Mesenchymal stem cell (in vitro differentiated cells and primary cell): Measurements from ENCODE around the gene EPB41L1.

ENCODE experiments used
- DNase-seq: peaks from one replicate; pipeline ENCODE4 v3.0.0-alpha.2; 2013
- H2AFZ ChIP-seq: one replicate; pipeline ENCODE4 v1.6.1; 2013; ENCODE audit warnings: low read depth, mild to moderate bottlenecking, control low read depth, inconsistent platforms, low read length, moderate library complexity
- H2AK5ac ChIP-seq: 2 replicates; pipeline ENCODE4 v1.6.1; 2013; ENCODE audit warnings: low read length, moderate library complexity, mild to moderate bottlenecking, inconsistent platforms; ENCODE audit not compliant: severe bottlenecking
- H2BK120ac ChIP-seq: one replicate; pipeline ENCODE4 v1.6.1; 2013; ENCODE audit warnings: low read depth, mild to moderate bottlenecking, inconsistent platforms, low read length, moderate library complexity
- H2BK12ac ChIP-seq, 2 experiments: one replicate each; pipeline ENCODE4 v1.6.1; 2013; ENCODE audit warnings: inconsistent platforms in 2 of 2, low read length in 2 of 2, mild to moderate bottlenecking in 2 of 2, moderate library complexity in 2 of 2, control low read depth in 1 of 2
- H2BK15ac ChIP-seq: one replicate; pipeline ENCODE4 v1.6.1; 2013; ENCODE audit warnings: mild to moderate bottlenecking, low read depth, inconsistent platforms; ENCODE audit not compliant: poor library complexity, severe bottlenecking
- H2BK5ac ChIP-seq: 2 replicates; pipeline ENCODE4 v1.6.1; 2013; ENCODE audit warnings: low read depth, mild to moderate bottlenecking, low read length, control low read depth, inconsistent platforms; ENCODE audit not compliant: poor library complexity, severe bottlenecking
- H3K14ac ChIP-seq, 2 experiments: one replicate each; pipeline ENCODE4 v1.6.1; 2013; ENCODE audit warnings: inconsistent platforms in 2 of 2, low read length in 2 of 2, control low read depth in 1 of 2, mild to moderate bottlenecking in 1 of 2, moderate library complexity in 1 of 2
- H3K18ac ChIP-seq, 2 experiments: one replicate each; pipeline ENCODE4 v1.6.1; 2013; ENCODE audit warnings: inconsistent platforms in 2 of 2, low read length in 2 of 2, control low read depth in 1 of 2, low read depth in 1 of 2, mild to moderate bottlenecking in 1 of 2
- H3K23ac ChIP-seq, 2 experiments: one replicate each; pipeline ENCODE4 v1.6.1; 2013; ENCODE audit warnings: inconsistent platforms in 2 of 2, low read length in 2 of 2, mild to moderate bottlenecking in 2 of 2, moderate library complexity in 2 of 2, control low read depth in 1 of 2
- H3K27ac ChIP-seq: 2 replicates; pipeline ENCODE4 v1.5.1; 2013; ENCODE audit warnings: mild to moderate bottlenecking, moderate library complexity, low read length, control low read depth, inconsistent platforms; ENCODE audit not compliant: poor library complexity, severe bottlenecking
- H3K27me3 ChIP-seq, 2 experiments: 2 replicates each; pipeline versions ENCODE4 v1.6.1 to v1.7.0; 2013; ENCODE audit warnings: low read length in 2 of 2, mild to moderate bottlenecking in 2 of 2, moderate library complexity in 2 of 2, control low read depth in 1 of 2, inconsistent platforms in 1 of 2; ENCODE audit not compliant: control insufficient read depth in 1 of 2, insufficient read depth in 1 of 2
- H3K36me3 ChIP-seq, 2 experiments: 2 replicates each; pipeline versions ENCODE4 v1.6.1 to v1.7.0; 2013; ENCODE audit warnings: low read length in 2 of 2, control low read depth in 1 of 2, inconsistent platforms in 1 of 2, low read depth in 1 of 2, mild to moderate bottlenecking in 1 of 2; ENCODE audit not compliant: insufficient read depth in 2 of 2, control insufficient read depth in 1 of 2
- H3K4ac ChIP-seq, 2 experiments: one replicate each; pipeline ENCODE4 v1.6.1; 2013; ENCODE audit warnings: inconsistent platforms in 2 of 2, low read length in 2 of 2, mild to moderate bottlenecking in 2 of 2, moderate library complexity in 2 of 2, control low read depth in 1 of 2, low read depth in 1 of 2
- H3K4me1 ChIP-seq: 2 replicates; pipeline ENCODE4 v1.6.1; 2013; ENCODE audit warnings: low read depth, low read length, control low read depth; ENCODE audit not compliant: control insufficient read depth, insufficient read depth
- H3K4me2 ChIP-seq: 2 replicates; pipeline ENCODE4 v1.6.1; 2013; ENCODE audit warnings: low read length, mild to moderate bottlenecking, inconsistent platforms; ENCODE audit not compliant: poor library complexity, severe bottlenecking
- H3K4me3 ChIP-seq, 2 experiments: 2 replicates each; pipeline versions ENCODE4 v1.5.1 to v1.7.0; 2013; ENCODE audit warnings: low read length in 2 of 2, mild to moderate bottlenecking in 2 of 2, control low read depth in 1 of 2, low read depth in 1 of 2; ENCODE audit not compliant: insufficient read depth in 1 of 2
- H3K79me1 ChIP-seq: replicated peaks from 2 replicates; pipeline ENCODE4 v1.6.1; 2013; ENCODE audit warnings: mild to moderate bottlenecking, control low read depth, low read length, inconsistent platforms; ENCODE audit not compliant: poor library complexity, severe bottlenecking
- H3K9ac ChIP-seq: 2 replicates; pipeline ENCODE4 v1.7.0; 2013; ENCODE audit warnings: mild to moderate bottlenecking, low read length, moderate library complexity
- H3K9me3 ChIP-seq: 2 replicates; pipeline ENCODE4 v1.7.0; 2013; ENCODE audit warnings: mild to moderate bottlenecking, low read length; ENCODE audit not compliant: control insufficient read depth
- H4K8ac ChIP-seq: one replicate; pipeline ENCODE4 v1.6.1; 2013; ENCODE audit warnings: inconsistent platforms, mild to moderate bottlenecking, low read length, moderate library complexity
- H4K91ac ChIP-seq: one replicate; pipeline ENCODE4 v1.6.1; 2013; ENCODE audit warnings: mild to moderate bottlenecking, low read length, inconsistent platforms
- WGBS: methylation state at CpG from one replicate; pipeline ENCODE4 v1.1.7; 2013; ENCODE audit warnings: mixed read lengths; 5-methylcytosine and 5-hydroxymethylcytosine counted together

Gene EPB41L1

GRCh38 chr20:36157610-36158009, 3.1 kb downstream of the EPB41L1 start:
- Histone ChIP-seq H3K14ac (no peak overlapping the region), H2BK120ac (no peak overlapping the region), H3K27ac (no peak overlapping the region), H2AFZ (no peak overlapping the region), H3K23ac (no peak overlapping the region), H3K18ac (no peak overlapping the region), H2BK15ac (no peak overlapping the region), H4K8ac (no peak overlapping the region), H3K4me1 (peaks cover 22% of the 10 kb centered on the region), H3K27me3 (no peaks in the 10 kb centered on the region), H3K9ac (no peak overlapping the region), H2BK12ac (no peak overlapping the region), H3K79me1 (peaks cover 31% of the 10 kb centered on the region), H2AK5ac (no peak overlapping the region), H3K4me3 (no peak overlapping the region), H3K9me3 (no peaks in the 10 kb centered on the region), H3K4ac (no peak overlapping the region), H3K4me2 (no peak overlapping the region), H4K91ac (no peak overlapping the region), H3K36me3 (no peaks in the 10 kb centered on the region), H2BK5ac (no peak overlapping the region)
- no peak for DNase-seq
- WGBS, result 89% methylated on average over 1 of the region's 1 CpG

GRCh38 chr20:36158160-36158741, 3.7 kb downstream of the EPB41L1 start:
- H3K4ac ChIP-seq, result no peak overlapping the region
- no peak overlapping the region for H3K9ac ChIP-seq
- H4K8ac ChIP-seq, result no peak overlapping the region
- no peaks in the 10 kb centered on the region for H3K9me3 ChIP-seq
- H3K23ac ChIP-seq, result no peak overlapping the region
- H2BK5ac ChIP-seq, result no peak overlapping the region
- H2BK12ac ChIP-seq, result no peak overlapping the region
- peaks cover 22% of the 10 kb centered on the region for H3K4me1 ChIP-seq
- peaks cover 31% of the 10 kb centered on the region for H3K79me1 ChIP-seq
- H3K18ac ChIP-seq, result no peak overlapping the region
- no peak overlapping the region for H3K4me2 ChIP-seq
- 84% methylated on average over 9 of the region's 9 CpGs for WGBS
- no peak overlapping the region for H2AK5ac ChIP-seq
- no peaks in the 10 kb centered on the region for H3K36me3 ChIP-seq
- no peak overlapping the region for H2BK120ac ChIP-seq
- H3K27ac ChIP-seq, result no peak overlapping the region
- no peak for DNase-seq
- H2BK15ac ChIP-seq, result no peak overlapping the region
- no peaks in the 10 kb centered on the region for H3K27me3 ChIP-seq
- no peak overlapping the region for H2AFZ ChIP-seq
- no peak overlapping the region for H3K14ac ChIP-seq
- no peak overlapping the region for H4K91ac ChIP-seq
- no peak overlapping the region for H3K4me3 ChIP-seq

- no peak for DNase-seq
- H2AK5ac ChIP-seq, result no peak overlapping the region
- no peak overlapping the region for H3K14ac ChIP-seq
- no peaks in the 10 kb centered on the region for H3K9me3 ChIP-seq
- no peak overlapping the region for H3K4me3 ChIP-seq
- H4K91ac ChIP-seq, result no peak overlapping the region
- H3K4me2 ChIP-seq, result no peak overlapping the region
- no peak overlapping the region for H2AFZ ChIP-seq
- H3K18ac ChIP-seq, result no peak overlapping the region
- no peak overlapping the region for H2BK5ac ChIP-seq
- H3K4ac ChIP-seq, result no peak overlapping the region
- H2BK15ac ChIP-seq, result no peak overlapping the region
- no peak overlapping the region for H2BK120ac ChIP-seq
- no peak overlapping the region for H4K8ac ChIP-seq
- no peaks in the 10 kb centered on the region for H3K27me3 ChIP-seq
- no peak overlapping the region for H3K9ac ChIP-seq
- peaks cover 15% of the 10 kb centered on the region for H3K4me1 ChIP-seq
- H3K36me3 ChIP-seq, result no peaks in the 10 kb centered on the region
- no peak overlapping the region for H3K27ac ChIP-seq
- peaks cover 29% of the 10 kb centered on the region for H3K79me1 ChIP-seq
- H2BK12ac ChIP-seq, result no peak overlapping the region
- H3K23ac ChIP-seq, result no peak overlapping the region
These were observed 5.3 kb downstream of the EPB41L1 start for GRCh38 chr20:36159833-36160232.

GRCh38 chr20:36162272-36162966, 7.9 kb downstream of the EPB41L1 start:
- no peaks in the 10 kb centered on the region for H3K36me3 ChIP-seq
- no peak overlapping the region for H2BK120ac ChIP-seq
- WGBS, result 76% methylated on average over 14 of the region's 14 CpGs
- no peak overlapping the region for H3K18ac ChIP-seq
- H2BK15ac ChIP-seq, result no peak overlapping the region
- H3K23ac ChIP-seq, result no peak overlapping the region
- no peak overlapping the region for H3K4ac ChIP-seq
- H2AK5ac ChIP-seq, result no peak overlapping the region
- H3K79me1 ChIP-seq, result peaks cover 16% of the 10 kb centered on the region
- H3K27me3 ChIP-seq, result no peaks in the 10 kb centered on the region
- no peak overlapping the region for H3K4me3 ChIP-seq
- DNase-seq, result no peak
- H3K27ac ChIP-seq, result no peak overlapping the region
- peaks cover 4% of the 10 kb centered on the region for H3K4me1 ChIP-seq
- H2BK12ac ChIP-seq, result no peak overlapping the region
- no peak overlapping the region for H3K4me2 ChIP-seq
- H3K9ac ChIP-seq, result no peak overlapping the region
- H3K9me3 ChIP-seq, result no peaks in the 10 kb centered on the region
- H2BK5ac ChIP-seq, result no peak overlapping the region
- no peak overlapping the region for H2AFZ ChIP-seq
- no peak overlapping the region for H3K14ac ChIP-seq
- no peak overlapping the region for H4K8ac ChIP-seq
- no peak overlapping the region for H4K91ac ChIP-seq
